ENCODE results near the gene ULBP3. TPM values are rescaled to one million over a fixed set of nuclear protein-coding genes. Genes with fewer than 3 reads are reported as not detected.
"Not testable (repeated sequence)": the region's sequence is repeated elsewhere in the genome, so short reads cannot be mapped to it uniquely, and the experiment has no call there.

The ULBP3 gene
- polyA plus RNA-seq, 1 donor from 2014 or later: 2.2 TPM

- H3K36me3 ChIP-seq (ENCODE audit: insufficient read depth, low read length): no peaks in the 10 kb centered on the region
- H3K27me3 ChIP-seq (ENCODE audit: insufficient read depth, low read depth, low read length): peaks cover 21% of the 10 kb centered on the region
- no peaks in the 10 kb centered on the region for H3K9me3 ChIP-seq (ENCODE audit: low read length)
- H3K9me2 ChIP-seq (ENCODE audit: insufficient read depth, low read length): no peaks in the 10 kb centered on the region
- no peaks in the 10 kb centered on the region for H3F3A ChIP-seq (ENCODE audit: insufficient read depth, low read length, poor library complexity, severe bottlenecking)
- H3K27ac ChIP-seq (ENCODE audit: low read length): no peak overlapping the region
- no peak overlapping the region for H3K4me2 ChIP-seq (ENCODE audit: low read length)
- TF ChIP-seq EP300 (conservative IDR thresholded peaks at IDR 0.05; ENCODE audit: poor library complexity, severe bottlenecking): no peak
- TF ChIP-seq EZH2 (IDR thresholded peaks at IDR 0.05; ENCODE audit: borderline replicate concordance, insufficient read depth, low read length, poor library complexity, severe bottlenecking): no peak
- TF ChIP-seq REST (IDR thresholded peaks at IDR 0.05; ENCODE audit: borderline replicate concordance): no peak
- TF ChIP-seq POLR2AphosphoS5 (IDR thresholded peaks at IDR 0.05): no peak
- TF ChIP-seq CTCF (IDR thresholded peaks at IDR 0.05; ENCODE audit: poor library complexity, severe bottlenecking): no peak
- no peak for TF ChIP-seq MXI1 (conservative IDR thresholded peaks at IDR 0.05; ENCODE audit: poor library complexity, severe bottlenecking)
- TF ChIP-seq SMC3 (conservative IDR thresholded peaks at IDR 0.05; ENCODE audit: poor library complexity): no peak
- TF ChIP-seq TAF1 (IDR thresholded peaks at IDR 0.05; ENCODE audit: low read depth): no peak
- TF ChIP-seq RAD21 (conservative IDR thresholded peaks at IDR 0.05): no peak
- no peak overlapping the region for H2AFZ ChIP-seq (ENCODE audit: low read depth, low read length)
- no peak overlapping the region for H3K9ac ChIP-seq (ENCODE audit: low read length)
- no peaks in the 10 kb centered on the region for H3K79me2 ChIP-seq (replicated peaks; ENCODE audit: insufficient read depth, low read length)
- no peaks in the 10 kb centered on the region for H4K20me1 ChIP-seq (ENCODE audit: insufficient read depth)
- H3K4me3 ChIP-seq (ENCODE audit: low read length): no peak overlapping the region
Measured at GRCh38 chr6:150024646-150025155, 44.2 kb downstream of the ULBP3 start.

GRCh38 chr6:150024021-150024420, 44.9 kb downstream of the ULBP3 start:
- not testable (repeated sequence) for H3K9me3 ChIP-seq (ENCODE audit: low read length); H3K79me2 ChIP-seq (replicated peaks; ENCODE audit: insufficient read depth, low read length); H3K4me2 ChIP-seq (ENCODE audit: low read length); H4K20me1 ChIP-seq (ENCODE audit: insufficient read depth); H3K9me2 ChIP-seq (ENCODE audit: insufficient read depth, low read length); H3K36me3 ChIP-seq (ENCODE audit: insufficient read depth, low read length); H3F3A ChIP-seq (ENCODE audit: insufficient read depth, low read length, poor library complexity, severe bottlenecking); H3K4me3 ChIP-seq (ENCODE audit: low read length); H3K9ac ChIP-seq (ENCODE audit: low read length); H3K27ac ChIP-seq (ENCODE audit: low read length); H2AFZ ChIP-seq (ENCODE audit: low read depth, low read length)
- peaks cover 21% of the 10 kb centered on the region for H3K27me3 ChIP-seq (ENCODE audit: insufficient read depth, low read depth, low read length)

GRCh38 chr6:150021870-150022269, 47.1 kb downstream of the ULBP3 start:
- not testable (repeated sequence) for H3K36me3 ChIP-seq (ENCODE audit: insufficient read depth, low read length); H3K9me3 ChIP-seq (ENCODE audit: low read length); H3F3A ChIP-seq (ENCODE audit: insufficient read depth, low read length, poor library complexity, severe bottlenecking); H3K4me2 ChIP-seq (ENCODE audit: low read length); H3K9me2 ChIP-seq (ENCODE audit: insufficient read depth, low read length); H2AFZ ChIP-seq (ENCODE audit: low read depth, low read length); H3K27ac ChIP-seq (ENCODE audit: low read length); H3K4me3 ChIP-seq (ENCODE audit: low read length); H3K9ac ChIP-seq (ENCODE audit: low read length); H4K20me1 ChIP-seq (ENCODE audit: insufficient read depth); H3K79me2 ChIP-seq (replicated peaks; ENCODE audit: insufficient read depth, low read length)
- H3K27me3 ChIP-seq (ENCODE audit: insufficient read depth, low read depth, low read length): peaks cover 39% of the 10 kb centered on the region
